SU-DHL-6 (cell line): ENCODE data around the gene SPINDOC.

Source experiments
- H2AFZ ChIP-seq: fragments of 200-600 bp; sonication (generic); 2 replicates; pipeline ENCODE4 v1.6.1; 2014; ENCODE audit warnings: low read depth, mild to moderate bottlenecking, moderate library complexity, mixed read lengths, antibody characterized with exemption, low read length; ENCODE audit not compliant: severe bottlenecking
- H3F3A ChIP-seq: fragments of 200-600 bp; shearing (Covaris generic); 2 replicates; pipeline ENCODE4 v1.6.0; 2016; ENCODE audit warnings: antibody characterized with exemption, mild to moderate bottlenecking; ENCODE audit not compliant: insufficient read depth
- H3K27ac ChIP-seq: fragments of 200-600 bp; sonication (generic); 2 replicates; pipeline ENCODE4 v1.5.1; 2016; ENCODE audit warnings: low read depth, mild to moderate bottlenecking, low read length, moderate library complexity, mixed read lengths
- H3K27me3 ChIP-seq: fragments of 200-600 bp; sonication (generic), shearing (Covaris generic); 2 replicates; pipeline ENCODE4 v1.6.0; 2014; ENCODE audit warnings: mild to moderate bottlenecking, low read length
- H3K36me3 ChIP-seq: fragments of 200-600 bp; sonication (generic); 2 replicates; pipeline ENCODE4 v1.6.1; 2014; ENCODE audit warnings: mild to moderate bottlenecking, low read length, mixed read lengths
- H3K4me2 ChIP-seq: fragments of 300-600, 200-600 bp; shearing (Covaris generic), sonication (generic); 2 replicates; pipeline ENCODE4 v1.6.0; 2014; ENCODE audit warnings: low read length, low read depth, mild to moderate bottlenecking; ENCODE audit not compliant: poor library complexity, severe bottlenecking
- H3K4me3 ChIP-seq: fragments of 200-600 bp; sonication (generic); 2 replicates; pipeline ENCODE4 v1.5.1; 2014; ENCODE audit warnings: antibody characterized with exemption, low read length, mild to moderate bottlenecking, mixed read lengths; ENCODE audit not compliant: insufficient read depth, poor library complexity, severe bottlenecking
- H3K79me2 ChIP-seq: fragments of 200-600 bp; sonication (generic); 2 replicates; pipeline ENCODE4 v1.6.1; 2014; ENCODE audit warnings: mild to moderate bottlenecking, low read length, moderate library complexity; ENCODE audit not compliant: insufficient read depth
- H3K9ac ChIP-seq: fragments of 200-600 bp; sonication (generic); 2 replicates; pipeline ENCODE4 v1.7.0; 2014; ENCODE audit warnings: mild to moderate bottlenecking, low read length
- H3K9me2 ChIP-seq: fragments of 200-600 bp; sonication (generic); replicated peaks from 2 replicates; pipeline ENCODE4 v1.6.1; 2014; ENCODE audit warnings: low read length; ENCODE audit not compliant: insufficient read depth
- H3K9me3 ChIP-seq: fragments of 200-600 bp; sonication (generic); 2 replicates; pipeline ENCODE4 v1.6.1; 2014; ENCODE audit warnings: low read length, mixed read lengths; ENCODE audit not compliant: insufficient read depth
- H4K20me1 ChIP-seq: fragments of 200-600 bp; sonication (generic); 2 replicates; pipeline ENCODE4 v1.6.1; 2014; ENCODE audit warnings: low read depth, mild to moderate bottlenecking, antibody characterized with exemption, low read length, moderate library complexity, mixed read lengths
- CTCF ChIP-seq: fragments of 200-600 bp; sonication (generic); IDR thresholded peaks from one replicate; pipeline ENCODE4 v1.5.1; 2017; ENCODE audit warnings: antibody characterized with exemption, mild to moderate bottlenecking, low read length, moderate library complexity; ENCODE audit not compliant: insufficient read depth, poor library complexity, severe bottlenecking
- EZH2phosphoT487 ChIP-seq: fragments of 200-600 bp; sonication (generic), shearing (Covaris generic); conservative IDR thresholded peaks from 2 replicates; pipeline ENCODE4 v1.6.1; 2018; ENCODE audit warnings: mild to moderate bottlenecking, antibody characterized with exemption, low read length, moderate library complexity, mixed read lengths

SPINDOC gene

GRCh38 chr11:63783925-63784592 lies 29.2 kb upstream of the SPINDOC start:
- H3K9me2 ChIP-seq: no peaks in the 10 kb centered on the region
- H3K4me3 ChIP-seq: no peak overlapping the region
- H3K9ac ChIP-seq: no peak overlapping the region
- no peaks in the 10 kb centered on the region for H3F3A ChIP-seq
- no peak overlapping the region for H3K4me2 ChIP-seq
- H4K20me1 ChIP-seq: no peaks in the 10 kb centered on the region
- no peak overlapping the region for H3K27ac ChIP-seq
- H3K79me2 ChIP-seq: no peaks in the 10 kb centered on the region
- TF ChIP-seq CTCF (no peak), EZH2phosphoT487 (no peak)
- no peaks in the 10 kb centered on the region for H3K9me3 ChIP-seq
- H3K27me3 ChIP-seq: no peaks in the 10 kb centered on the region
- H2AFZ ChIP-seq: no peak overlapping the region
- H3K36me3 ChIP-seq: no peaks in the 10 kb centered on the region

DNA sequence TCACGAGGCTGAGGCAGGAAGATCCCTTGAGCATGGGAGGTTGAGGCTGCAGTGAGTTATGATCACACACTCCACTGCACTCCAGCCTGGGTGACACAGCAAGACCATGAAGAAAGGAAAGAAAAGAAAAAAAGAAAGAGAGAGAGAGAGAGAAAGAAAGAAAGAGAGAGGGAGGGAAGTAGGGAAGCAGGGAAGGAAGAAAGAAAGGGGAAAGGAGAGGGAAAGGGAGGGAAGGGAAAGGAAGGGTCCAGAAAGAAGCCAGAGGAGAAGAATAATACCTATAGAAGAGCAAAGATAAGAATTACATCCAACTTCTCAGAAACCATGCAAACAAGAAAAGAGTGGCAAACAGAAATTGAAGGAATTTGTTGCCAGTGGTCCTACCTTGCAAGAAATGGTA lies 27.4 kb upstream of the SPINDOC start:
- H3K9ac ChIP-seq: no peak overlapping the region
- no peak overlapping the region for H3K4me2 ChIP-seq
- TF ChIP-seq EZH2phosphoT487: no peak
- no peak for TF ChIP-seq CTCF
- no peak overlapping the region for H3K4me3 ChIP-seq
- no peaks in the 10 kb centered on the region for H3K9me2 ChIP-seq
- no peaks in the 10 kb centered on the region for H4K20me1 ChIP-seq
- H2AFZ ChIP-seq: no peak overlapping the region
- no peaks in the 10 kb centered on the region for H3K36me3 ChIP-seq
- H3K79me2 ChIP-seq: no peaks in the 10 kb centered on the region
- H3F3A ChIP-seq: no peaks in the 10 kb centered on the region
- no peak overlapping the region for H3K27ac ChIP-seq
- no peaks in the 10 kb centered on the region for H3K9me3 ChIP-seq
- no peaks in the 10 kb centered on the region for H3K27me3 ChIP-seq

DNA sequence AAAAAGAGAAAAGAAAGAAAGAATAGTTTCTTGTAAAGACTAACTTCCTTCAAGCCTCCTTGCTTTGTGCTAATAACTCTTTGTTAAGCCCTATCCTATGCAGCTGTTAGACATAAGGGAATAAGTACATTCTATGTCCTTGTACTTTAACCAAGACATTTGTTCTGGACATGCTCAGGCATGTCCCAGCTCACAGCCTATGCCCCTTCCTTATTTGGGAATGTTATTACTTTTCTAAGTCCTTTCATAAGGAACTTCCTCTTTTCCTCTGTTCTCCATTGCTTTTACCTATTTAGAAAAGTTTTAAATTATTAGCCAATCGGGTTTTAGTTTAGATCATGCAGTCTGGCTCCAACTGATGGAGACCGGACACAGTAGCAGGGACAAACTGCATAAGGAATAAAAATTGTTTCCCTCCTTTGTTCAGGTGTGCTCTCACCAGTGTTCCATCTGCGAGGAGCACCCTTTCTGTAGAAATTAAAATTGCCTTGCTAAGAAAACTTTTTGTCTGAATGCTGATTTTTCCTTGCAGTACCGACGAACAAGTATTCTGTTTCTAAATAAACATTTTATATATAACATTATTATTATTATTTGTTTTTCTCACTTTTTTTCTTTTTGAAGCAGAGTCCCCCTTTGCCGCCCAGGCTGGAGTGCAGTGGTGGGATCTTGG lies 21.6 kb upstream of the SPINDOC start:
- TF ChIP-seq CTCF (no peak), EZH2phosphoT487 (no peak)
- H3K27ac ChIP-seq: no peak overlapping the region
- no peak overlapping the region for H2AFZ ChIP-seq
- H3K9me3 ChIP-seq: peaks cover 12% of the 10 kb centered on the region; the same call in 1 of the 2 replicates
- H3K4me3 ChIP-seq: no peak overlapping the region
- H3K79me2 ChIP-seq: no peaks in the 10 kb centered on the region
- H3K36me3 ChIP-seq: 0 out of 2 replicates have a peak, but pooled peaks cover 2% of the 10 kb centered on the region
- H4K20me1 ChIP-seq: no peaks in the 10 kb centered on the region
- H3K27me3 ChIP-seq: no peaks in the 10 kb centered on the region
- no peaks in the 10 kb centered on the region for H3K9me2 ChIP-seq
- H3F3A ChIP-seq: no peaks in the 10 kb centered on the region
- H3K4me2 ChIP-seq: no peak overlapping the region
- H3K9ac ChIP-seq: no peak overlapping the region
